ENCODE data around the gene PTRH1. TPM values are rescaled to one million over a fixed set of nuclear protein-coding genes. Genes with fewer than 3 reads are reported as not detected.

Gene PTRH1
- total and polyA plus RNA-seq, 2 of the 13 experiments (the other 11 are each of a cell fraction or from before 2014, with no cell fraction given) = 4.0 to 10.4 TPM

GRCh38 chr9:127734747-127735529 is 19.5 kb upstream of the PTRH1 start, which contains the start of gene TOR2A (continued):
- TF ChIP-seq REPIN1 (CRISPR knock-in tag; IDR thresholded peaks at IDR 0.05; ENCODE audit: borderline replicate concordance, low read depth) (peak; percentile 85), SALL2 (CRISPR knock-in tag; IDR thresholded peaks at IDR 0.05) (peak; percentile 73; the same call in 1 of the 2 replicates), ZNF598 (CRISPR knock-in tag; IDR thresholded peaks at IDR 0.05; ENCODE audit: borderline replicate concordance) (peak; percentile 32; the same call in 1 of the 2 replicates), TAF15 (IDR thresholded peaks at IDR 0.05; ENCODE audit: low read depth, low read length, poor library complexity, severe bottlenecking) (no peak), MEF2D (CRISPR knock-in tag; IDR thresholded peaks at IDR 0.05) (peak; percentile 47; the same call in 1 of the 2 replicates), ZNF143 (CRISPR knock-in tag; IDR thresholded peaks at IDR 0.05) (peak; percentile 97), MED13 (CRISPR knock-in tag; IDR thresholded peaks at IDR 0.05) (no peak), RARG (CRISPR knock-in tag; IDR thresholded peaks at IDR 0.05; ENCODE audit: low read depth) (peak; percentile 78; the same call in 1 of the 2 replicates), ZNF296 (CRISPR knock-in tag; conservative IDR thresholded peaks at IDR 0.05) (no peak), MAFG (CRISPR knock-in tag; IDR thresholded peaks at IDR 0.05) (no peak), TFDP1 (CRISPR knock-in tag; IDR thresholded peaks at IDR 0.05; ENCODE audit: borderline replicate concordance) (peak; percentile 76; the same call in 1 of the 2 replicates), ZNF33A (CRISPR knock-in tag; IDR thresholded peaks at IDR 0.05; ENCODE audit: borderline replicate concordance) (no peak), HNF4A (CRISPR knock-in tag; IDR thresholded peaks at IDR 0.05) (no peak), ZBTB38 (CRISPR knock-in tag; IDR thresholded peaks at IDR 0.05) (peak; percentile 12; the same call in 1 of the 2 replicates), ZNF281 (CRISPR knock-in tag; IDR thresholded peaks at IDR 0.05; ENCODE audit: borderline replicate concordance) (no peak), ZMYM4 (CRISPR knock-in tag; IDR thresholded peaks at IDR 0.05) (peak; percentile 47; the same call in 1 of the 2 replicates), RELA (CRISPR knock-in tag; IDR thresholded peaks at IDR 0.05) (no peak), POLR2A (IDR thresholded peaks at IDR 0.05; ENCODE audit: insufficient read depth in 1 of 2, low read depth in 2 of 2, low read length in 2 of 2) (peak; percentile 51 to 70), ZNF883 (CRISPR knock-in tag; IDR thresholded peaks at IDR 0.05; ENCODE audit: not compliant biosample characterization) (no peak), FOXC1 (CRISPR knock-in tag; IDR thresholded peaks at IDR 0.05; ENCODE audit: borderline replicate concordance) (no peak), EP300 (IDR thresholded peaks at IDR 0.05; ENCODE audit: low read depth in 2 of 2, low read length in 2 of 2) (peak; percentile 13 to 29; a peak in 1 of 4 replicates), EP300 (CRISPR knock-in tag; IDR thresholded peaks at IDR 0.05; ENCODE audit: borderline replicate concordance) (no peak), SNAI1 (CRISPR knock-in tag; IDR thresholded peaks at IDR 0.05; ENCODE audit: borderline replicate concordance) (no peak), ZNF232 (CRISPR knock-in tag; IDR thresholded peaks at IDR 0.05; ENCODE audit: borderline replicate concordance) (peak; percentile 36; the same call in 1 of the 2 replicates), CEBPG (CRISPR knock-in tag; IDR thresholded peaks at IDR 0.05) (no peak; the same call in 1 of the 2 replicates), ZNF83 (CRISPR knock-in tag; IDR thresholded peaks at IDR 0.05; ENCODE audit: borderline replicate concordance) (no peak)
